GM12875 (cell line): ENCODE results near the gene AMMECR1L.

ENCODE experiments used
- H3K4me3 ChIP-seq: one replicate; pipeline ENCODE4 v1.5.1; 2011; ENCODE audit warnings: low read depth, low read length, control low read depth
- CTCF ChIP-seq: IDR thresholded peaks from 2 replicates; pipeline ENCODE4 v1.5.1; 2011; ENCODE audit warnings: low read depth, mild to moderate bottlenecking, control low read depth, inconsistent platforms, low read length, moderate library complexity, borderline replicate concordance; ENCODE audit not compliant: insufficient read depth

AMMECR1L gene

GRCh38 chr2:127884436-127884835, 1.3 kb downstream of the AMMECR1L start:
- H3K4me3 ChIP-seq: peak overlapping the region; percentile 32
- no peak for TF ChIP-seq CTCF

- H3K4me3 ChIP-seq: no peak overlapping the region
- TF ChIP-seq CTCF: no peak
Observed at GRCh38 chr2:127879899-127880298, 5.9 kb downstream of the AMMECR1L start.

GRCh38 chr2:127877626-127878025, 8.1 kb downstream of the AMMECR1L start:
- no peak for TF ChIP-seq CTCF
- no peak overlapping the region for H3K4me3 ChIP-seq

GRCh38 chr2:127877136-127877535, 8.6 kb downstream of the AMMECR1L start:
- no peak for TF ChIP-seq CTCF
- H3K4me3 ChIP-seq: no peak overlapping the region

GRCh38 chr2:127874378-127875269, 11.1 kb downstream of the AMMECR1L start:
- no peak for TF ChIP-seq CTCF

GRCh38 chr2:127873707-127874303, 12.0 kb downstream of the AMMECR1L start:
- no peak for TF ChIP-seq CTCF
- no peak overlapping the region for H3K4me3 ChIP-seq

More at GRCh38 chr2:127874378-127875269, 11.1 kb downstream of the AMMECR1L start:
- no peak overlapping the region for H3K4me3 ChIP-seq

GRCh38 chr2:127872354-127872753, 13.4 kb downstream of the AMMECR1L start:
- no peak overlapping the region for H3K4me3 ChIP-seq
- no peak for TF ChIP-seq CTCF
